Middle frontal gyrus (tissue), 1 donor: ENCODE data around the gene SORCS3.
A peak's percentile ranks its signal among the peaks of the same experiment; 100 is the strongest.

Experiments used
- DNase-seq: peaks from one replicate; pipeline ENCODE4 v3.0.0-alpha.2; 2015; ENCODE audit warnings: low spot score; ENCODE audit errors: extremely low spot score

SORCS3 gene

GRCh38 chr10:104641187-104641936, at the start of gene SORCS3:
Gene SORCS3, plus strand, starts transcription at chr10:104641290.
- no peak for DNase-seq

- no peak for DNase-seq
These were observed 49.6 kb upstream of the SORCS3 start for GRCh38 chr10:104591441-104591840.

- DNase-seq, result no peak
These were observed 39.9 kb upstream of the SORCS3 start for GRCh38 chr10:104601166-104601565.

GRCh38 chr10:104608091-104608828, 32.8 kb upstream of the SORCS3 start:
- no peak for DNase-seq

- DNase-seq, result no peak
These were observed 28.4 kb upstream of the SORCS3 start for GRCh38 chr10:104612571-104613205.

GRCh38 chr10:104613406-104613805, 27.7 kb upstream of the SORCS3 start:
- no peak for DNase-seq

GRCh38 chr10:104614245-104614831, 26.8 kb upstream of the SORCS3 start:
- no peak for DNase-seq

GRCh38 chr10:104615136-104615535, 26.0 kb upstream of the SORCS3 start:
- DNase-seq, result no peak

GRCh38 chr10:104617831-104618230, 23.3 kb upstream of the SORCS3 start:
- DNase-seq, result no peak

GRCh38 chr10:104622175-104622574, 18.9 kb upstream of the SORCS3 start:
- DNase-seq, result no peak

GRCh38 chr10:104622598-104623209, 18.4 kb upstream of the SORCS3 start:
- DNase-seq, result no peak

- DNase-seq, result no peak
These were observed 10.4 kb upstream of the SORCS3 start for GRCh38 chr10:104630731-104631130.

GRCh38 chr10:104631946-104632345, 9.1 kb upstream of the SORCS3 start:
- no peak for DNase-seq

- no peak for DNase-seq
These were observed 2.1 kb upstream of the SORCS3 start for GRCh38 chr10:104638861-104639589.

GRCh38 chr10:104639590-104640338, 1.3 kb upstream of the SORCS3 start:
- DNase-seq, result no peak

GRCh38 chr10:104640339-104641186, 527 bp upstream of the SORCS3 start:
- no peak for DNase-seq

GRCh38 chr10:104641937-104642657, 1.0 kb downstream of the SORCS3 start:
- no peak for DNase-seq

GRCh38 chr10:104642658-104643302, 1.7 kb downstream of the SORCS3 start:
- peak; percentile 50 for DNase-seq
